WTC11 (cell line): Measurements from ENCODE around the gene RNF222. TPM values are rescaled to one million over a fixed set of nuclear protein-coding genes. Genes with fewer than 3 reads are reported as not detected.

Experiments
- ATAC-seq: fragments of 200-7000 bp; cut with Tn5 transposase; 2 replicates; pipeline ENCODE4 v1.10.0; 2021; ENCODE audit warnings: mild to moderate bottlenecking, moderate library complexity
- CTCF ChIA-PET: fragments of 300-600 bp; sonication (Branson Sonifier 250); formaldehyde crosslinking; loops from one replicate; lab custom pipeline; 2021; ENCODE audit warnings: antibody characterized with exemption; lab: Charles Lee
- POLR2A ChIA-PET: fragments of 350-600 bp; sonication (Branson Sonifier 250); formaldehyde crosslinking; loops from one replicate; lab custom pipeline; 2021; ENCODE audit warnings: antibody characterized with exemption; lab: Charles Lee
- DNase-seq: peaks from one replicate; pipeline ENCODE4 v3.0.0; 2021; ENCODE audit warnings: low spot score
- H3K27ac Mint-ChIP-seq: 2 replicates; pipeline ENCODE4 v1.8.0; 2021; ENCODE audit warnings: mixed read lengths
- H3K27me3 Mint-ChIP-seq: 2 replicates; pipeline ENCODE4 v1.8.0; 2021; ENCODE audit warnings: low read depth, mild to moderate bottlenecking, moderate library complexity, mixed read lengths
- H3K36me3 Mint-ChIP-seq: 2 replicates; pipeline ENCODE4 v1.8.0; 2021; ENCODE audit warnings: mixed read lengths
- H3K4me1 Mint-ChIP-seq: 2 replicates; pipeline ENCODE4 v1.8.0; 2022; ENCODE audit warnings: mixed read lengths
- H3K4me3 Mint-ChIP-seq: 2 replicates; pipeline ENCODE4 v1.8.0; 2021; ENCODE audit warnings: mild to moderate bottlenecking, moderate library complexity, mixed read lengths
- H3K9me3 Mint-ChIP-seq: 2 replicates; pipeline ENCODE4 v1.8.0; 2021; ENCODE audit warnings: mixed read lengths
- ATF1 ChIP-seq: sonication (generic); formaldehyde crosslinking; IDR thresholded peaks from 2 replicates; pipeline ENCODE4 v1.8.1; 2023; ENCODE audit warnings: mild to moderate bottlenecking, moderate library complexity, missing genetic modification reagents
- ESRRA ChIP-seq: sonication (generic); formaldehyde crosslinking; IDR thresholded peaks from 2 replicates; pipeline ENCODE4 v1.8.1; 2022; ENCODE audit warnings: mild to moderate bottlenecking, missing genetic modification reagents, borderline replicate concordance
- FOXP1 ChIP-seq: sonication (generic); formaldehyde crosslinking; IDR thresholded peaks from 2 replicates; pipeline ENCODE4 v1.8.0; 2022; ENCODE audit warnings: missing genetic modification reagents, mild to moderate bottlenecking, moderate library complexity, borderline replicate concordance
- GTF2I ChIP-seq: fragments of 250-450 bp; sonication (Bioruptor Pico); conservative IDR thresholded peaks from 2 replicates; pipeline ENCODE4 v1.4.0; 2021; ENCODE audit warnings: mild to moderate bottlenecking
- HMGA2 ChIP-seq: fragments of 250-450 bp; sonication (Bioruptor Pico); IDR thresholded peaks from 2 replicates; pipeline ENCODE4 v1.4.0; 2021; ENCODE audit warnings: mild to moderate bottlenecking, moderate library complexity
- JUN ChIP-seq: sonication (generic); formaldehyde crosslinking; IDR thresholded peaks from 2 replicates; pipeline ENCODE4 v1.8.0; 2023; ENCODE audit warnings: mild to moderate bottlenecking, missing genetic modification reagents
- MXD4 ChIP-seq: fragments of 250-450 bp; sonication (Bioruptor Pico); IDR thresholded peaks from 2 replicates; pipeline ENCODE4 v1.8.0; 2021; ENCODE audit warnings: mild to moderate bottlenecking, moderate library complexity, borderline replicate concordance
- OVOL2 ChIP-seq: fragments of 250-450 bp; sonication (Bioruptor Pico); IDR thresholded peaks from 2 replicates; pipeline ENCODE4 v1.9.0; 2021; ENCODE audit warnings: mild to moderate bottlenecking, borderline replicate concordance
- SMAD3 ChIP-seq: sonication (generic); formaldehyde crosslinking; IDR thresholded peaks from 2 replicates; pipeline ENCODE4 v1.8.0; 2022; ENCODE audit warnings: missing genetic modification reagents, mild to moderate bottlenecking, borderline replicate concordance
- SP1 ChIP-seq: sonication (generic); formaldehyde crosslinking; conservative IDR thresholded peaks from 2 replicates; pipeline ENCODE4 v1.8.1; 2022; ENCODE audit warnings: missing genetic modification reagents
- TCF7 ChIP-seq: sonication (generic); formaldehyde crosslinking; IDR thresholded peaks from 2 replicates; pipeline ENCODE4 v1.8.0; 2022; ENCODE audit warnings: mild to moderate bottlenecking, low read depth, missing genetic modification reagents, moderate library complexity
- TEAD1 ChIP-seq: sonication (generic); formaldehyde crosslinking; IDR thresholded peaks from 2 replicates; pipeline ENCODE4 v1.8.0; 2022; ENCODE audit warnings: mild to moderate bottlenecking, missing genetic modification reagents
- ZNF219 ChIP-seq: sonication (generic); formaldehyde crosslinking; IDR thresholded peaks from 2 replicates; pipeline ENCODE4 v1.8.0; 2023; ENCODE audit warnings: missing genetic modification reagents, mild to moderate bottlenecking, borderline replicate concordance
- ZNF396 ChIP-seq: fragments of 250-450 bp; sonication (Bioruptor Pico); IDR thresholded peaks from 2 replicates; pipeline ENCODE4 v1.8.0; 2021; ENCODE audit warnings: mild to moderate bottlenecking, moderate library complexity, borderline replicate concordance
- total RNA-seq: library from RNA; stranded (reverse); gene quantifications from 3 replicates; pipeline ENCODE4 v1.2.3, GENCODE V29; 2021
- TF ChIP-seq, protein P1 (sequence below): fragments of 250-450 bp; sonication (Bioruptor Pico); IDR thresholded peaks from 2 replicates; pipeline ENCODE4 v1.9.0; 2021; ENCODE audit warnings: mild to moderate bottlenecking, borderline replicate concordance
- TF ChIP-seq, protein P2 (sequence below): sonication (generic); formaldehyde crosslinking; IDR thresholded peaks from 2 replicates; pipeline ENCODE4 v1.8.1; 2022; ENCODE audit warnings: missing genetic modification reagents, borderline replicate concordance
- TF ChIP-seq, protein P3 (sequence below): sonication (generic); formaldehyde crosslinking; IDR thresholded peaks from 2 replicates; pipeline ENCODE4 v1.8.0; 2022; ENCODE audit warnings: mild to moderate bottlenecking, missing genetic modification reagents
- TF ChIP-seq, protein P4 (sequence below): sonication (generic); formaldehyde crosslinking; IDR thresholded peaks from 2 replicates; pipeline ENCODE4 v1.8.0; 2022; ENCODE audit warnings: mild to moderate bottlenecking, missing genetic modification reagents
- TF ChIP-seq, protein P5 (sequence below): sonication (generic); formaldehyde crosslinking; conservative IDR thresholded peaks from 2 replicates; pipeline ENCODE4 v1.8.1; 2023; ENCODE audit warnings: mild to moderate bottlenecking, low read depth, missing genetic modification reagents, moderate library complexity
- TF ChIP-seq, protein P6 (sequence below): fragments of 250-450 bp; sonication (Bioruptor Pico); IDR thresholded peaks from 2 replicates; pipeline ENCODE4 v2.1.2; 2022; ENCODE audit warnings: mild to moderate bottlenecking, moderate library complexity
- TF ChIP-seq, protein P7 (sequence below): sonication (generic); formaldehyde crosslinking; IDR thresholded peaks from 2 replicates; pipeline ENCODE4 v1.8.1; 2022; ENCODE audit warnings: low read depth, missing genetic modification reagents, borderline replicate concordance
- TF ChIP-seq, protein P8 (sequence below): sonication (generic); formaldehyde crosslinking; IDR thresholded peaks from 2 replicates; pipeline ENCODE4 v1.8.1; 2022; ENCODE audit warnings: mild to moderate bottlenecking, missing genetic modification reagents, moderate library complexity, borderline replicate concordance

Gene RNF222
- total RNA-seq, 1 experiment from 2014 or later = not detected

DNA sequence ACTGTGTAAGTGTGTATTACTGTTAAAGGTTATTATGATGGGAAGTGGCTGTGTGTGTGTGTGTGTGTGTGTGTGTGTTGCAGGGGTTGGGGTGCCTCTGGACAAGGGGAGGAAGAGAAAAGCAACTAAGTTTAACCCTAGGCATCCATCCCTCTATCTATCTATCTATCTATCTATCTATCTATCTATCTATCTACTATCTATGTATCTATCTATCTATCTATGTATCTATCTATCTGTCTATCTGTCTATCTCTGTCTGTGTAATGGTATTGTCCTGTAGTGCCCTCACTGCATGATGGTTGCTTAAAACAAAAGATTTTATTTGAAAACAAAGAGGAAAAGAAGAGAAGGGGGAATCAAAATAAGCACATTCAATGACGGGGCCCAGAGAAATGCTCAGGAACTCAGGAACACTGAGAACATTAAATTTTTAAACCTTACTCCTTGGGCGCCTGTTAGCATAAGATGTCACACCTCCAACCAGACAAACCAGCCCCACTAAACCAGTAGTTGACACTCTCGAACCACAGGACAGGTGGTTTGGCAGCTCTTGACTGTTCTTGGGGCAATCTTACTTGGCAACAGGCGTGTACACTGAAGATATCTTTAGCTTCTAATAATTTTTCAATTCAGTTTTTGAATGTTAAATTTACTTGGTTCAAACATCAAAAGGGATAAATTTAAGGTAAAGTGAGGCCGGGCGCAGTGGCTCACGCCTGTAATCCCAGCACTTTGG is 9.5 kb downstream of the RNF222 start:
- no peak overlapping the region for H3K27ac Mint-ChIP-seq
- CTCF ChIA-PET = interaction anchor here (0.8 to 1.6 kb wide), 2 partner anchors 22 kb away, joined by 3 to 5 read pairs; no protein-coding TSS in a partner anchor

DNA sequence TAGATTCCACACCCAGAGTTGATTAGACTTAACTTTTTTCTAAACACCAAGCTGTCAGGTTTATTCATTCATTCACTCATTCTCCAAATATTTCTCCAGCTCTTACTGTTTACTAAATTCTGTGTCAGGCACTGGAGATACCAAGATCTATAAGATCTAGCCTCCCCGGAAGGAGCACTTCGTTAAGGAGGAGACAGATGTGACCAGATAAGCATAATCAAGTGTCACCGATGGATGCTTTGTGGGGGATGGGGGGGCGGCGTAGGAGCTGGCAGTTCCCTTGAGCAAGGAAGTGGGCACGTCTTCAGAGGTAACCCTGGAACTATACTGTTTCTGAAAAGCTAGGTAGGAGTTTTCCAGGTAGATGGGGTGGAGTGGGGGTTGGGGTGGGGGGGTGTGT is 10.8 kb downstream of the RNF222 start:
- no peak for TF ChIP-seq GTF2I (CRISPR knock-in tag)
- TF ChIP-seq, protein P1, sequence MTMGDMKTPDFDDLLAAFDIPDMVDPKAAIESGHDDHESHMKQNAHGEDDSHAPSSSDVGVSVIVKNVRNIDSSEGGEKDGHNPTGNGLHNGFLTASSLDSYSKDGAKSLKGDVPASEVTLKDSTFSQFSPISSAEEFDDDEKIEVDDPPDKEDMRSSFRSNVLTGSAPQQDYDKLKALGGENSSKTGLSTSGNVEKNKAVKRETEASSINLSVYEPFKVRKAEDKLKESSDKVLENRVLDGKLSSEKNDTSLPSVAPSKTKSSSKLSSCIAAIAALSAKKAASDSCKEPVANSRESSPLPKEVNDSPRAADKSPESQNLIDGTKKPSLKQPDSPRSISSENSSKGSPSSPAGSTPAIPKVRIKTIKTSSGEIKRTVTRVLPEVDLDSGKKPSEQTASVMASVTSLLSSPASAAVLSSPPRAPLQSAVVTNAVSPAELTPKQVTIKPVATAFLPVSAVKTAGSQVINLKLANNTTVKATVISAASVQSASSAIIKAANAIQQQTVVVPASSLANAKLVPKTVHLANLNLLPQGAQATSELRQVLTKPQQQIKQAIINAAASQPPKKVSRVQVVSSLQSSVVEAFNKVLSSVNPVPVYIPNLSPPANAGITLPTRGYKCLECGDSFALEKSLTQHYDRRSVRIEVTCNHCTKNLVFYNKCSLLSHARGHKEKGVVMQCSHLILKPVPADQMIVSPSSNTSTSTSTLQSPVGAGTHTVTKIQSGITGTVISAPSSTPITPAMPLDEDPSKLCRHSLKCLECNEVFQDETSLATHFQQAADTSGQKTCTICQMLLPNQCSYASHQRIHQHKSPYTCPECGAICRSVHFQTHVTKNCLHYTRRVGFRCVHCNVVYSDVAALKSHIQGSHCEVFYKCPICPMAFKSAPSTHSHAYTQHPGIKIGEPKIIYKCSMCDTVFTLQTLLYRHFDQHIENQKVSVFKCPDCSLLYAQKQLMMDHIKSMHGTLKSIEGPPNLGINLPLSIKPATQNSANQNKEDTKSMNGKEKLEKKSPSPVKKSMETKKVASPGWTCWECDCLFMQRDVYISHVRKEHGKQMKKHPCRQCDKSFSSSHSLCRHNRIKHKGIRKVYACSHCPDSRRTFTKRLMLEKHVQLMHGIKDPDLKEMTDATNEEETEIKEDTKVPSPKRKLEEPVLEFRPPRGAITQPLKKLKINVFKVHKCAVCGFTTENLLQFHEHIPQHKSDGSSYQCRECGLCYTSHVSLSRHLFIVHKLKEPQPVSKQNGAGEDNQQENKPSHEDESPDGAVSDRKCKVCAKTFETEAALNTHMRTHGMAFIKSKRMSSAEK (CRISPR knock-in tag) = no peak
- TF ChIP-seq OVOL2 (CRISPR knock-in tag) = no peak
- no peak for TF ChIP-seq HMGA2 (CRISPR knock-in tag)
- TF ChIP-seq, protein P2, sequence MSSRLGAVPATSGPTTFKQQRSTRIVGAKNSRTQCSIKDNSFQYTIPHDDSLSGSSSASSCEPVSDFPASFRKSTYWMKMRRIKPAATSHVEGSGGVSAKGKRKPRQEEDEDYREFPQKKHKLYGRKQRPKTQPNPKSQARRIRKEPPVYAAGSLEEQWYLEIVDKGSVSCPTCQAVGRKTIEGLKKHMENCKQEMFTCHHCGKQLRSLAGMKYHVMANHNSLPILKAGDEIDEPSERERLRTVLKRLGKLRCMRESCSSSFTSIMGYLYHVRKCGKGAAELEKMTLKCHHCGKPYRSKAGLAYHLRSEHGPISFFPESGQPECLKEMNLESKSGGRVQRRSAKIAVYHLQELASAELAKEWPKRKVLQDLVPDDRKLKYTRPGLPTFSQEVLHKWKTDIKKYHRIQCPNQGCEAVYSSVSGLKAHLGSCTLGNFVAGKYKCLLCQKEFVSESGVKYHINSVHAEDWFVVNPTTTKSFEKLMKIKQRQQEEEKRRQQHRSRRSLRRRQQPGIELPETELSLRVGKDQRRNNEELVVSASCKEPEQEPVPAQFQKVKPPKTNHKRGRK (CRISPR knock-in tag) = no peak
- TF ChIP-seq, protein P3, sequence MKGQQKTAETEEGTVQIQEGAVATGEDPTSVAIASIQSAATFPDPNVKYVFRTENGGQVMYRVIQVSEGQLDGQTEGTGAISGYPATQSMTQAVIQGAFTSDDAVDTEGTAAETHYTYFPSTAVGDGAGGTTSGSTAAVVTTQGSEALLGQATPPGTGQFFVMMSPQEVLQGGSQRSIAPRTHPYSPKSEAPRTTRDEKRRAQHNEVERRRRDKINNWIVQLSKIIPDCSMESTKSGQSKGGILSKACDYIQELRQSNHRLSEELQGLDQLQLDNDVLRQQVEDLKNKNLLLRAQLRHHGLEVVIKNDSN = no peak
- TF ChIP-seq, protein P4, sequence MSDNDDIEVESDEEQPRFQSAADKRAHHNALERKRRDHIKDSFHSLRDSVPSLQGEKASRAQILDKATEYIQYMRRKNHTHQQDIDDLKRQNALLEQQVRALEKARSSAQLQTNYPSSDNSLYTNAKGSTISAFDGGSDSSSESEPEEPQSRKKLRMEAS (CRISPR knock-in tag) = no peak
- TF ChIP-seq MXD4 = no peak
- TF ChIP-seq ATF1 (CRISPR knock-in tag) = no peak
- Mint-ChIP-seq H3K9me3 (no peaks in the 10 kb centered on the region), H3K4me1 (peaks cover 24% of the 10 kb centered on the region), H3K27me3 (no peaks in the 10 kb centered on the region), H3K27ac (0 out of 2 replicates have a peak overlapping the region, but pooled peaks have one; percentile 11), H3K36me3 (peaks cover 12% of the 10 kb centered on the region), H3K4me3 (no peak overlapping the region)
- POLR2A ChIA-PET = no interaction called here
- ATAC-seq (no peak), DNase-seq (no peak)
- CTCF ChIA-PET = interaction anchor here (0.8 to 1.6 kb wide), 3 partner anchors 23 to 399 kb away, joined by 3 to 5 read pairs (median 4); no protein-coding TSS in a partner anchor

More for the DNA sequence above, 9.5 kb downstream of the RNF222 start:
- H3K36me3 Mint-ChIP-seq = no peaks in the 10 kb centered on the region
- no peak for DNase-seq
- no peaks in the 10 kb centered on the region for H3K9me3 Mint-ChIP-seq
- POLR2A ChIA-PET = no interaction called here
- H3K4me3 Mint-ChIP-seq = no peak overlapping the region
- TF ChIP-seq SMAD3 (CRISPR knock-in tag) (no peak), FOXP1 (CRISPR knock-in tag) (no peak), ZNF219 (CRISPR knock-in tag) (no peak), ATF1 (CRISPR knock-in tag) (no peak), TEAD1 (CRISPR knock-in tag) (no peak), SP1 (CRISPR knock-in tag) (no peak), JUN (CRISPR knock-in tag) (no peak), TCF7 (CRISPR knock-in tag) (no peak), ZNF396 (CRISPR knock-in tag) (no peak), ESRRA (CRISPR knock-in tag) (no peak)
- TF ChIP-seq, protein P5, sequence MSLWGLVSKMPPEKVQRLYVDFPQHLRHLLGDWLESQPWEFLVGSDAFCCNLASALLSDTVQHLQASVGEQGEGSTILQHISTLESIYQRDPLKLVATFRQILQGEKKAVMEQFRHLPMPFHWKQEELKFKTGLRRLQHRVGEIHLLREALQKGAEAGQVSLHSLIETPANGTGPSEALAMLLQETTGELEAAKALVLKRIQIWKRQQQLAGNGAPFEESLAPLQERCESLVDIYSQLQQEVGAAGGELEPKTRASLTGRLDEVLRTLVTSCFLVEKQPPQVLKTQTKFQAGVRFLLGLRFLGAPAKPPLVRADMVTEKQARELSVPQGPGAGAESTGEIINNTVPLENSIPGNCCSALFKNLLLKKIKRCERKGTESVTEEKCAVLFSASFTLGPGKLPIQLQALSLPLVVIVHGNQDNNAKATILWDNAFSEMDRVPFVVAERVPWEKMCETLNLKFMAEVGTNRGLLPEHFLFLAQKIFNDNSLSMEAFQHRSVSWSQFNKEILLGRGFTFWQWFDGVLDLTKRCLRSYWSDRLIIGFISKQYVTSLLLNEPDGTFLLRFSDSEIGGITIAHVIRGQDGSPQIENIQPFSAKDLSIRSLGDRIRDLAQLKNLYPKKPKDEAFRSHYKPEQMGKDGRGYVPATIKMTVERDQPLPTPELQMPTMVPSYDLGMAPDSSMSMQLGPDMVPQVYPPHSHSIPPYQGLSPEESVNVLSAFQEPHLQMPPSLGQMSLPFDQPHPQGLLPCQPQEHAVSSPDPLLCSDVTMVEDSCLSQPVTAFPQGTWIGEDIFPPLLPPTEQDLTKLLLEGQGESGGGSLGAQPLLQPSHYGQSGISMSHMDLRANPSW (CRISPR knock-in tag) = no peak
- TF ChIP-seq, protein P6, sequence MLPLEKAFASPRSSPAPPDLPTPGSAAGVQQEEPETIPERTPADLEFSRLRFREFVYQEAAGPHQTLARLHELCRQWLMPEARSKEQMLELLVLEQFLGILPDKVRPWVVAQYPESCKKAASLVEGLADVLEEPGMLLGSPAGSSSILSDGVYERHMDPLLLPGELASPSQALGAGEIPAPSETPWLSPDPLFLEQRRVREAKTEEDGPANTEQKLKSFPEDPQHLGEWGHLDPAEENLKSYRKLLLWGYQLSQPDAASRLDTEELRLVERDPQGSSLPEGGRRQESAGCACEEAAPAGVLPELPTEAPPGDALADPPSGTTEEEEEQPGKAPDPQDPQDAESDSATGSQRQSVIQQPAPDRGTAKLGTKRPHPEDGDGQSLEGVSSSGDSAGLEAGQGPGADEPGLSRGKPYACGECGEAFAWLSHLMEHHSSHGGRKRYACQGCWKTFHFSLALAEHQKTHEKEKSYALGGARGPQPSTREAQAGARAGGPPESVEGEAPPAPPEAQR = no peak
- TF ChIP-seq, protein P7, sequence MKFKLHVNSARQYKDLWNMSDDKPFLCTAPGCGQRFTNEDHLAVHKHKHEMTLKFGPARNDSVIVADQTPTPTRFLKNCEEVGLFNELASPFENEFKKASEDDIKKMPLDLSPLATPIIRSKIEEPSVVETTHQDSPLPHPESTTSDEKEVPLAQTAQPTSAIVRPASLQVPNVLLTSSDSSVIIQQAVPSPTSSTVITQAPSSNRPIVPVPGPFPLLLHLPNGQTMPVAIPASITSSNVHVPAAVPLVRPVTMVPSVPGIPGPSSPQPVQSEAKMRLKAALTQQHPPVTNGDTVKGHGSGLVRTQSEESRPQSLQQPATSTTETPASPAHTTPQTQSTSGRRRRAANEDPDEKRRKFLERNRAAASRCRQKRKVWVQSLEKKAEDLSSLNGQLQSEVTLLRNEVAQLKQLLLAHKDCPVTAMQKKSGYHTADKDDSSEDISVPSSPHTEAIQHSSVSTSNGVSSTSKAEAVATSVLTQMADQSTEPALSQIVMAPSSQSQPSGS (CRISPR knock-in tag) = no peak
- TF ChIP-seq, protein P8, sequence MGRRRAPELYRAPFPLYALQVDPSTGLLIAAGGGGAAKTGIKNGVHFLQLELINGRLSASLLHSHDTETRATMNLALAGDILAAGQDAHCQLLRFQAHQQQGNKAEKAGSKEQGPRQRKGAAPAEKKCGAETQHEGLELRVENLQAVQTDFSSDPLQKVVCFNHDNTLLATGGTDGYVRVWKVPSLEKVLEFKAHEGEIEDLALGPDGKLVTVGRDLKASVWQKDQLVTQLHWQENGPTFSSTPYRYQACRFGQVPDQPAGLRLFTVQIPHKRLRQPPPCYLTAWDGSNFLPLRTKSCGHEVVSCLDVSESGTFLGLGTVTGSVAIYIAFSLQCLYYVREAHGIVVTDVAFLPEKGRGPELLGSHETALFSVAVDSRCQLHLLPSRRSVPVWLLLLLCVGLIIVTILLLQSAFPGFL = no peak
- no peaks in the 10 kb centered on the region for H3K27me3 Mint-ChIP-seq
- no peak for ATAC-seq
- peaks cover 25% of the 10 kb centered on the region for H3K4me1 Mint-ChIP-seq
